GM19324 (cell line): ENCODE measurements around the gene OR2V1.
"Not testable (repeated sequence)": the region's sequence is repeated elsewhere in the genome, so short reads cannot be mapped to it uniquely, and the experiment has no call there.

Experiments
- ATAC-seq: cut with Tn5 transposase; IDR thresholded peaks from one replicate; pipeline ENCODE4 v1.9.1; 2021; ENCODE audit warnings: mild to moderate bottlenecking, moderate library complexity; ENCODE audit not compliant: unreplicated experiment, low FRiP score

The OR2V1 gene

DNA sequence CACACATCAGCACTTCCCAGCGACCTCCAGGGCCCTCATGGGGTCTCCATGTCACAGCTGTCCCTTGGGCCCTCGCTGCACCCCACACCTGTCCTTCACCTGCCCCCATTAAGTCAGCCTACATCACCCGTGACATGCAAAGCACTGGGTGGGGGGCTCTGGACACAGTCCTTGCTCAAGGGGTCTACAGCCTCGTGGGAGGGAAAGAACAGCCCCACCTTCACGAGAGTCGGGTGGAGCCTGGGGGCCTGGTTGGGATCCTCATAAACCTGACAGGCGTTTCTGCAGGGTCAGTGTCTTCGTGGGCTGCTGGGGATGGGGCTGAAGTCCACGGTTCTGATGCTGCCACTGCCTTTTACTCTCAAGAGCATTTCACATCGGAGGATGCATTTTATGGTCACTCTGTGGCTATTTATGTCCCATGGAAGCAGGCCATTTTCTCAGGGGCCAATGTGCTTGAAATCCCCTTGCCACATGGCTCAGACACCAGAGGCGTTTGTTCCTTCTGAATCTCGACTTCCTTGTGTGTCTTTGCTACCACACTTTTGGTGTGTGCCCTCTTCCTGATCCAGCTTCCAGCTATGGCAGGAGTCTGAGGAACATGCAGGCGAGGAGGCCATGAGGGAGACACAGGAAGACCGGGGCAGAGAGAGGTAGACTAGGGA, at the start of gene OR2V1:
Gene OR2V1 (minus strand): TSS at position 338 of the 665 bp plus-strand sequence. CDS start 5,865 bp downstream, outside the sequence.
- no peak for ATAC-seq

DNA sequence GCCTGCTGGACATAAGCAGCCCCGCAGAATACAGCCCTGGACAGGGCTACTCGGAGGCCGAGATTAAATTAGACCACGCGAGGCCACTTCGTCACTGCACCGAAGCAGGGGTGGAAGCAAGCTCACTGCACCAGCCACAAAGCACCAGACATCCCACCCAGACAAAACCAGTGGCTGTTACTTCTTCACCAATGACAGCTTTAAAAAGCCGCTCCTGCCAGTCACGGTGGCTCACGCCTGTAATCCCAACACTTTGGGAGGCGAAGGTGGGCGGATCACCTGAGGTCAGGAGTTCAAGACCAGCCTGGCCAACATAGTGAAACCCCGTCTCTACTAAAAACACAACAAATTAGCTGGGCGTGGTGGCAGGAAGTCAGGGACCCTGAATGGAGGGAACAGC, 46.6 kb upstream of the OR2V1 start:
- not testable (repeated sequence) for ATAC-seq

DNA sequence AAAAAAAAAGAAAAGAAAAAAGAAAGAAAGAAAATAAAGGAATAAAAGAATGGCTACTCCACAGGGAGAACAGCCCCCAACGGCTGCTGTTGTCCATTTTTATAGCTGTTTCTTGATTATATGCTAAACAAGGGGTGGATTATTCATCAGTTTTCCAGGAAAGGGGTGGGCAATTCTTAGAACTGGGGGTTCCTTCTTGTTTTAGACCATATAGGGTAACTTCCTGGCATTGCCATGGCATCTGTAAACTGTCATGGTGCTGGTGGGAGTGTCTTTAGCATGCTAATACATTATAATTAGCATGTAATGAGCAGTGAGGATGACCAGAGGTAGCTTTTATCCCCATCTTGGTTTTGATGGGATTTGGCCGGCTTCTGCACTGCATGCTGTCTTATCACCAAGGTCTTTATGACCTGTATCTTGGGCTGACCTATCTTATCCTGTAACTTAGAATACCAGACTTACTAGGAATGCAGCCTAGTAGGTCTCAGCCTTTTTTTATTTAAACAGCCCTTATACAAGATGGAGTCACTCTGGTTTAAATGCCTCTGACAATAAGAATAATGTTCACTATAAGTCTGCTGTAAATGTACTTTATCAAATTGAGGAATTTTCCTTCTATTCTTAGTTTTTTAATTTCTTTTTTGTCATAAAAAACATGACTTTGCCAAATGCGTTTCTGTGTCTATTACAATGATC, 45.4 kb upstream of the OR2V1 start:
- ATAC-seq, result no peak

GRCh38 chr5:181173420-181174342, 42.7 kb upstream of the OR2V1 start:
- ATAC-seq, result no peak

GRCh38 chr5:181173027-181173419, 42.1 kb upstream of the OR2V1 start:
- no peak for ATAC-seq

- ATAC-seq, result no peak
Measured at GRCh38 chr5:181171782-181172181, 40.8 kb upstream of the OR2V1 start.

DNA sequence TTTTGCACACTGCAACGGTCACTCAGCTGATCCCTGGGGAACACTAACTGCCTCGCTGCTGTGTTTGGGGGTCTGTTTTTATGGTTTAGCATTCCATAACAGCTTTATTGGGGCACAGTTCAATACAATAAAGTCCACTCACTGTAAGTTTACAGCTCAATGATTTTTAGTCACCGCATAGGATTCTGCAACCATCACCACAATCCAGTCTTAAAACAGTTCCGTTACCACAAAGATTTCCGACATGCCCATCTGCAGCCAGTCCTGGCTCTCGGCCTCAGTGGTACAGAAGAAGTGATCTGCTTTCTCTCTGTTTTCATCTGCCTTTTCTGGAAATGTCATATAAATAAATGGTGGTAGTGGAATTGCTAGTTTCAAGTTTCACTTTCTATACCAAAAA, 40.0 kb upstream of the OR2V1 start:
- no peak for ATAC-seq

DNA sequence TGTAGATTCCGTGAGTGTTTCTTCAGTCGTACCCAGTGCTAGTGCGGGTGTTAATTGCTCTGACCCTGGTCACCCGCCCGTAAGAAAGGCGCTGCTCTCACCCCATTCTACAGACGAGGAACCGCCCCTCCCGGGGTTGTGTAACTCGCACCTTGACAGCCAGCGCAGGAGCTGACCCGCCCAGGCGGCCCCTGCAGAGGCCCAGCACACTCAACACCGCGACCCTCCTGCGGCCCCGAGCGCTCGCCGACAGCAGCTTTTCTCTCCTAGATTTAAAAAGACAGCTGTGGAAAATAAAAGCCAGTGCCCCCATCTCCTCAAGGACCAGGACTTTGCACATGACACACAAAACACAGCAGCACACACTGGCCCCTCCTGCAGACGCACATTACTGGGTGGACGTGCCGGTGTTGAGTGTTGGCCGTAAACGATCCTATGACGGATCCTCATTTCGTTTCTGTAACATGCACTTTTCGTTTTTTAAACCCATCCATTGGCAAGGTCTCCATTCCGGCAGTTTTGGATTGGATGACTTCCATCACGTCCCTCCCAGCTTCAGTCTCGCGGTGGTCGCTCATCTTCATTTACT, 39.4 kb upstream of the OR2V1 start:
- ATAC-seq, result no peak

DNA sequence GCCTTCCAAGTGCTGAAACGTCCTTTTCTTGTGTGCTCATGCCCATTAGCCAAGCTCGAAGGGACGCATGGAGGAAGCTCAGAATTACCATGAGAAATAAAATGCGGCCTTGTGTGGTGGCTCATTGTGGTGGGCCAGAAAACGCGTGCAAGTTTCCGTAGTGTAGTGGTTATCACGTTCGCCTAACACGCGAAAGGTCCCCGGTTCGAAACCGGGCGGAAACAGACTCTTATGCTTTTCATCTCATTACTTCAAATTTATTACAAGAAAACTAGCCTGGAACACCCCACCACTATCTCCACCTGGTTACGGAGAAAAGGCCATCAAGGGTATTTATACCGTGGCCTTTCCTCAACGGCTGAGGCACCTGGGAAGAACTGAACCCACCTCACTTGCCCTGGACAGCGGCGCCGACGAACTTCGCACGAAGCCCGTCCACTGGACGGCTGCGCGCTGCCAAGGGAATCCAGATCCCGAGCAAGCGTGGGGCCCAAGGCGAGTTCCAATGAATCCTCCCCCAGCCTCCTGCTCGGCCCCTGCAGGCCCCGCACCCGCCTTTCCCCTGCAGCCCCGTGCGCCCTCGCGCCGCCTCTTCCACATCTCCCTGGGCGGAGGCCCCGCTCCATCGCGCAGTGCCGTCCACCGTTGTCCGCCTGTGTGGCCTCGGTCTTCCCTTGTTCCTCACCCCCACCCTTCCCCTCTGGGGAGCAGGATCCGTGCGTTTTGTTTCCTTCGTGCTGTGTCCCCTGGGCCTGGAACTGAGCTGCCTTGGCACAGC, 38.7 kb upstream of the OR2V1 start:
- not testable (repeated sequence) for ATAC-seq

DNA sequence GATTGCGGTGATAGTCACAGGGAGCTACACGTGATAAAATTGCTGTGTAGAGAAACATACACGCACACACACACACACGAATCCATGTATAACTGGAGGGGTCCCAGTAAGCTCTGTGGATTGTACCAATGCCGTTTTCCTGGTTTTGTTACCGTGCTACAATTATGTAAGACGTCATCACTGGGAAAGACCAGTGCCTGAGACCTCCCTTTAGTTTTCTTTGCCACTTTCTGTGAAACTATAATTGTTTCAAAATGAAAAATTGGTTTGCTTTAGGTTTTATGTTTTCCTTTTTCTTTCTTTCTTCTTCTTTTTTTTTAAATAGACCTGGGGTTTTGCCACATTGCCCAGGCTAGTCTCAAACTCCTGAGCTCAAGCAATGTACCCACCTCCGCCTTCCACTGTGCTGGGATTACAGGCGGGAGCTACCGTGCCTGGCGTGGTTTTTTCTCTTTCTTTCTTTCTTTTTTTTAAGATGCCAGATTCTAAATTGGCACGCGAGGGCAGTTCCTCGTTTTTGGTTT, 37.7 kb upstream of the OR2V1 start:
- no peak for ATAC-seq

DNA sequence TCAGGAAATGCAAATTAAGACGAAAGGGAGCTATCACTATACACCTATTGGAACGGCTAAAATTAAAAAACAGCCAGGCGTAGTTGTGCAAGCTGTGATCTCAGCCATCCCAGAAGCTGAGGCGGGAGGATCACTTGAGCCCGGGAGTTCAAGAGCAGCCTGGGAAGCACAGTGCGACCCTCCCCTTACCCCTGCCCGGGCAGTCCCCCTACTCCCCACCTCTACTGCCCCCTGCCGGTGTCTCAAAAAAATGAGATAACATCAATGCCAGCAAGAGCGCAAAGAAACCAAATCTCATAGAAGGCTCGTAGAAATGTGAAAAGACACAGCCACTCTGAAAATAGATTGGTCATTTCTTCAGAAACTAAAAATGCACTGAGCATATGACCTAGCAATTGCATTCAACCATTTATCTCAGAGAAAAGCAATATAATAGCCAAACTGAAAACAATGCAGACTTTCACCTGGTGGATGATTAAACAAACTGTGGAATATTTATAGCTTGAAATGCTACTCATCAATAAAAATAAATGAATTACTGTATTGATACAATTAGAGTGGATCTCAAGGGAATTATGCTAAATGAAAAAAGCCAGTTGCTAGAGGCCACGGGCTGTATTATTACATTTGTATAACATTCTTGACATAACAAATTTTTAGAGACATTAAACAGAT, 37.0 kb upstream of the OR2V1 start:
- no peak for ATAC-seq

GRCh38 chr5:181166812-181167733, 36.1 kb upstream of the OR2V1 start:
- ATAC-seq, result no peak

GRCh38 chr5:181164076-181164952, 33.3 kb upstream of the OR2V1 start:
- ATAC-seq, result no peak

- no peak for ATAC-seq
Measured at GRCh38 chr5:181163487-181164075, 32.6 kb upstream of the OR2V1 start.

DNA sequence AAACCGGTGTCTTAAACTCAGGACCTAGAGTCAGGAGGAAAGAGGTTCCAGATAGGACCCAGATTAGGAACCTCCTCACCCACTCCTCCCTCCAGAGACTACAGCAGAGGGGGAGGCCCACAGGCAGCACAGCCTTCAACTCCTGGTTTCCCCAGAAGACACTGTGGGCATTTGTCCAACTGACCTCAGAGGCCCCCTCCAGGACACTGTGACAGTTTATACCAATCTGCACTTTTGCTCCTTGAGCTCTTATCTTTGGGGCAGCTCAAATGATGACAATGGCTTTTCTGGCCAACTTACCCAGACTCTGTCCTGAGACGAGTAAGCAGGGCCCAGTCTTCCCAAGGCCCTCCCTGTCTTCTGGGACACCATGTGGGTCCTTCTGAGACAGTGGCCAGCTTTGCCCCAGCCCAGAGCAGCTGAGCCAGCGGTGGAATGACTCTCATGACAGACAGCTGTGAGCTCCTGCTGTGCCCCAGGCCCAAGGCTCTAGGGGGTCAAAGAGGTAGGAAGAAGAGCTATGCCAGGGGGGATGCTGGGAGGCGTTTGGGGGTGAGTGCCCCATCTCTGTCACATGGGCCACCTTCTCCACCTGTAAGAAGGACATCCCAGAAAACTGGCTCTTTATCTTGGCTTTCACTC, 30.7 kb upstream of the OR2V1 start:
- no peak for ATAC-seq

GRCh38 chr5:181160755-181161533, 30.0 kb upstream of the OR2V1 start:
- not testable (repeated sequence) for ATAC-seq
